ENCODE results near the gene CALHM2. TPM values are rescaled to one million over a fixed set of nuclear protein-coding genes. Genes with fewer than 3 reads are reported as not detected.

CALHM2 gene
- total and polyA plus RNA-seq, 12 donors = 3.8 to 56.8 (median 34.9) TPM

DNA sequence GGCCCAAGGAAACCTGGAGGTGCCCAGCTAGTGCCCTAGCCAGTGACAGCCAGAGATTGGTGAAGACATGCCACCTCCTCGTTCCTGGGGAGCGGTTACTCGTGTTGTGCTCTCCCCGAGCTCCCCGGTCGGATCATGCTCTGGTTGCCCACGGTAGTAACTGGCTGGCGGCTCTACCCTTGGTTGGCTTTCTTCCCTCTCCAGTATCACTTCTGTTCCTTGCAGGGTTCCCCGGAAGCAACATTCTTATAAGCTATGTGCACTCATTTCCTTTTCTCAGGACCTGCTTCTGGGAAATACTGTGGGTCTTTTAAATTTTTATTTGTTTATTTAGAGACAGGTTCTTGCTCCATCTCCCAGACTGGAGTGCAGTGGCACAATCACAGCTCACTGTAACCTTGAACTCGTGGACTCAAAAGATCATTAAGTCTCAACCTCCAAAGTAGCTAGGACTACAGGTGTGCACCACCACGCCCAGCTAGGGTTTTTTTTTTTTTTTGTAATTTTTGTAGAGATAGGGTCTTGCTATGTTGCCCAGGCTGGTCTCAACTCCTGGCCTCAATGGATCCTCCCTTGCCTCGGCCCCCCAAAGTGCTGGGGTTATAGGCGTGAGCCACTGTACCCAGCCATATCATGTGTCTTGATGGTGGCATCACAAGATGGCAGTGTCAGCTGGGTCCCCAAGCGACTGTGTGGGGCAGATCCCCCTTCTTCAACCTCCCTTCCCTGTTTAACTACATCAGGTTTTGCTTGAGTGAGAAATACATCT is 13.4 kb upstream of the CALHM2 start:
- H3K27me3 ChIP-seq = no peaks in the 10 kb centered on the region
- intact Hi-C loops (cut with DNase I) = no loop called here
- H3K9me3 ChIP-seq (replicated peaks in 1 of 3) = no peaks in the 10 kb centered on the region
- no peaks in the 10 kb centered on the region for H3K4me1 ChIP-seq (replicated peaks in 1 of 2)
- H3K27ac ChIP-seq = no peak overlapping the region
- no peak overlapping the region for H3K4me3 ChIP-seq
- DNase-seq = no peak
- TF ChIP-seq POLR2A (IDR thresholded peaks at IDR 0.05) (no peak), CTCF (IDR thresholded peaks at IDR 0.05) (no peak)
- no peaks in the 10 kb centered on the region for H3K36me3 ChIP-seq (replicated peaks in 1 of 2)
- WGBS, 4 donors = 78 to 91% (median 84%) methylated on average over 14 of the region's 14 CpGs

DNA sequence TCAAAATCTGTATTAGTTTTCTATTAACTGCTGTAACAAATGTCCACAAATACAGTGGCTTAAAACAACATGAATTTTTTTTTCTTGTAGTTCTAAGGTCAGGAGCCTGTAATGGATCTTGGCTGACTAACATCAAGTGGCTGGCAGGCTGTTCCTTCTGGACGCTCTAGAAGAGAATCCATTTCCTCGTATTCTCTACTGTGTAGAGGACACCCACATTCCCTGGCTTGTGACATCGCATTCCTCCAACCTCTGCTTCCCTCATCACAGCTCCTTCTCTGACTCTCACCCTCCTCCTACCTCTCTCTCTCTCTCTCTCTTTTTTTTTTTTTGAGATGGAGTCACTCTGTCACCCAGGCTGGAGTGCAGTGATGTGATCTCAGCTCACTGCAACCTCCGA is 11.3 kb upstream of the CALHM2 start:
- intact Hi-C loops (cut with DNase I) = no loop called here
- no peak overlapping the region for H3K27ac ChIP-seq
- TF ChIP-seq CTCF (IDR thresholded peaks at IDR 0.05) (no peak), POLR2A (IDR thresholded peaks at IDR 0.05) (no peak)
- no peaks in the 10 kb centered on the region for H3K27me3 ChIP-seq
- no peaks in the 10 kb centered on the region for H3K4me1 ChIP-seq (replicated peaks in 1 of 2)
- H3K36me3 ChIP-seq (replicated peaks in 1 of 2) = no peaks in the 10 kb centered on the region
- WGBS, 4 donors = 62 to 80% (median 72%) methylated on average over 4 of the region's 4 CpGs
- DNase-seq = no peak
- H3K4me3 ChIP-seq = no peak overlapping the region
- no peaks in the 10 kb centered on the region for H3K9me3 ChIP-seq (replicated peaks in 1 of 3)

DNA sequence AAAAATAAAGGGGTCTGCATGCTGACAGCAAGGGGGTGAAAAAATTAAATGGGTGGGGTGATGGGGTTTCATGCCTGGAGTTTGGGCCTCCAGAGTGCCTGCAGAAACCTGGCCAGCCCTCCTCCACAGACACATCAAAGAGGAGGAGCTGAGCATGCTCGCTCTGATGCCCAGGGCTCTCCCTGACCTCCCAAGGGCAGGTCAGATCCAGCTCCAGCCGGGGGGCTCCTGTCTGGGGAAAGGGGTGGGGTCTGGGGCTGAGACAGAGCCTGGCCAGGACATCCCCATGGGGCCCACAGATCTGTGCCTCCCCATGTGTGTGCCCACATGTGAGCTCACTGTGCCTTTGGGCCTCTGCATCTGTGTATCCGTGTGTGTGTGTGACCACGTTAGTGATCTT is 7.4 kb upstream of the CALHM2 start:
- no peak overlapping the region for H3K27ac ChIP-seq
- H3K36me3 ChIP-seq (replicated peaks in 1 of 2) = no peaks in the 10 kb centered on the region
- H3K9me3 ChIP-seq (replicated peaks in 1 of 3) = no peaks in the 10 kb centered on the region
- TF ChIP-seq CTCF (IDR thresholded peaks at IDR 0.05) (no peak), POLR2A (IDR thresholded peaks at IDR 0.05) (no peak)
- intact Hi-C loops (cut with DNase I) = no loop called here
- WGBS, 4 donors = 60 to 64% (median 61%) methylated on average over 3 to 4 of the region's 4 CpGs; no CpG with 5 or more reads in 1 of the 4 donors
- no peak for DNase-seq
- H3K27me3 ChIP-seq = no peaks in the 10 kb centered on the region
- no peak overlapping the region for H3K4me3 ChIP-seq
- H3K4me1 ChIP-seq (replicated peaks in 1 of 2) = no peaks in the 10 kb centered on the region

GRCh38 chr10:103458720-103459119 is 6.5 kb upstream of the CALHM2 start, which contains the start of gene CALHM1:
Gene CALHM1 (minus strand): TSS chr10:103458900. CDS start chr10:103458751, 149 bp downstream.
- Histone ChIP-seq H3K36me3 (replicated peaks in 1 of 2) (no peaks in the 10 kb centered on the region), H3K27ac (no peak within 1 kb of the TSS), H3K27me3 (no peaks in the 10 kb centered on the region), H3K9me3 (replicated peaks in 1 of 3) (no peaks in the 10 kb centered on the region), H3K4me3 (no peak within 1 kb of the TSS), H3K4me1 (replicated peaks in 1 of 2) (no peaks in the 10 kb centered on the region)
- intact Hi-C loops (cut with DNase I) = no loop called here
- WGBS, 4 donors = 55 to 100% (median 83%) methylated on average over 1 to 9 of the region's 9 CpGs
- TF ChIP-seq POLR2A (IDR thresholded peaks at IDR 0.05) (no peak), CTCF (IDR thresholded peaks at IDR 0.05) (no peak)
- DNase-seq = no peak
